Right cardiac atrium (tissue), 5 donors: Measurements from ENCODE around the gene MEAK7. TPM values are rescaled to one million over a fixed set of nuclear protein-coding genes. Genes with fewer than 3 reads are reported as not detected.

Source experiments
- ATAC-seq, 2 donors: fragments of 200-7000 bp; cut with Tn5 transposase; one replicate each; pipeline versions ENCODE4 v1.8.0 to v1.9.1; 2020; ENCODE audit warnings: moderate library complexity in 2 of 2, mild to moderate bottlenecking in 1 of 2
- DNase-seq, 3 donors: peaks; one replicate each; pipeline ENCODE4 v3.0.0-alpha.2; 2020
- H3K27ac ChIP-seq: one replicate; pipeline ENCODE4 v1.5.1; 2013; ENCODE audit warnings: mild to moderate bottlenecking, low read length, control low read depth, moderate library complexity
- H3K27me3 ChIP-seq: one replicate; pipeline ENCODE4 v1.6.1; 2013; ENCODE audit not compliant: control insufficient read depth, insufficient read depth
- H3K4me1 ChIP-seq: one replicate; pipeline ENCODE4 v1.6.1; 2013; ENCODE audit warnings: low read length; ENCODE audit not compliant: control insufficient read depth, insufficient read depth
- H3K4me3 ChIP-seq: one replicate; pipeline ENCODE4 v1.5.1; 2013; ENCODE audit warnings: low read length, control low read depth
- H3K9me3 ChIP-seq: one replicate; pipeline ENCODE4 v1.6.1; 2013; ENCODE audit warnings: low read length; ENCODE audit not compliant: control insufficient read depth
- WGBS: extraction: QIAGEN DNeasy Blood & Tissue Kit; methylation state at CpG from one replicate; pipeline ENCODE4 v1.1.7; 2013; 5-methylcytosine and 5-hydroxymethylcytosine counted together
- intact Hi-C, 4 donors: fragments of 100-400 bp; cut with DNase I; formaldehyde crosslinking; loops; one replicate each; pipeline versions ENCODE4 v1.11.0 to v1.14.0; 2022 to 2023
- long read RNA-seq, 4 donors: library from polyadenylated mRNA; unstranded; transcript quantifications; one replicate each; pipeline ENCODE4 v2.0.0, GENCODE V29; 2020 to 2021
- polyA plus RNA-seq: library from polyadenylated mRNA; stranded (reverse); fragments of 200-250 nt; gene quantifications from one replicate; pipeline ENCODE4 v1.2.3, GENCODE V29; 2013
- total RNA-seq, 4 donors: library from RNA; stranded (reverse); fragmentation: NEBNext Ultra II Directional; extraction: Animal tissue kit (Norgen Biotek cat#: 25700); gene quantifications; one replicate each; pipeline ENCODE4 v1.2.1, GENCODE V29; 2021
- donor health status: healthy with polysubstance abuse.
- donor health status: DM: no; HTN: yes; CAD: no.
- donor health status: DM: no; HTN: no; CAD: no.
- donor health status: DM: no; HTN: yes; CAD: no; lungs with severe emphysema.
- donor health status: DM: yes; HTN: yes; CAD: no.

MEAK7 gene, protein sequence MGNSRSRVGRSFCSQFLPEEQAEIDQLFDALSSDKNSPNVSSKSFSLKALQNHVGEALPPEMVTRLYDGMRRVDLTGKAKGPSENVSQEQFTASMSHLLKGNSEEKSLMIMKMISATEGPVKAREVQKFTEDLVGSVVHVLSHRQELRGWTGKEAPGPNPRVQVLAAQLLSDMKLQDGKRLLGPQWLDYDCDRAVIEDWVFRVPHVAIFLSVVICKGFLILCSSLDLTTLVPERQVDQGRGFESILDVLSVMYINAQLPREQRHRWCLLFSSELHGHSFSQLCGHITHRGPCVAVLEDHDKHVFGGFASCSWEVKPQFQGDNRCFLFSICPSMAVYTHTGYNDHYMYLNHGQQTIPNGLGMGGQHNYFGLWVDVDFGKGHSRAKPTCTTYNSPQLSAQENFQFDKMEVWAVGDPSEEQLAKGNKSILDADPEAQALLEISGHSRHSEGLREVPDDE
- total RNA-seq (1 to 10 TPM; 5.3 to 7.6 (median 6.0) TPM), polyA plus RNA-seq (2.9 TPM)
- long read RNA-seq, donor 1, full-length matches to known transcripts: 6 of 10 reads
- long read RNA-seq, donor 1, partial matches to known transcripts: 0 of 10 reads
- long read RNA-seq, donor 1, other reads (novel, unspliced or antisense): 4 of 10 reads
- long read RNA-seq, donor 2, full-length matches to known transcripts: 1 of 2 reads
- long read RNA-seq, donor 2, partial matches to known transcripts: 1 of 2 reads
- long read RNA-seq, donor 2, other reads (novel, unspliced or antisense): 0 of 2 reads
- long read RNA-seq, donor 3, full-length matches to known transcripts: 25 of 33 reads
- long read RNA-seq, donor 3, partial matches to known transcripts: 3 of 33 reads
- long read RNA-seq, donor 3, other reads (novel, unspliced or antisense): 5 of 33 reads
- long read RNA-seq, donor 4, full-length matches to known transcripts: 3 of 6 reads
- long read RNA-seq, donor 4, partial matches to known transcripts: 2 of 6 reads
- long read RNA-seq, donor 4, other reads (novel, unspliced or antisense): 1 of 6 reads

DNA sequence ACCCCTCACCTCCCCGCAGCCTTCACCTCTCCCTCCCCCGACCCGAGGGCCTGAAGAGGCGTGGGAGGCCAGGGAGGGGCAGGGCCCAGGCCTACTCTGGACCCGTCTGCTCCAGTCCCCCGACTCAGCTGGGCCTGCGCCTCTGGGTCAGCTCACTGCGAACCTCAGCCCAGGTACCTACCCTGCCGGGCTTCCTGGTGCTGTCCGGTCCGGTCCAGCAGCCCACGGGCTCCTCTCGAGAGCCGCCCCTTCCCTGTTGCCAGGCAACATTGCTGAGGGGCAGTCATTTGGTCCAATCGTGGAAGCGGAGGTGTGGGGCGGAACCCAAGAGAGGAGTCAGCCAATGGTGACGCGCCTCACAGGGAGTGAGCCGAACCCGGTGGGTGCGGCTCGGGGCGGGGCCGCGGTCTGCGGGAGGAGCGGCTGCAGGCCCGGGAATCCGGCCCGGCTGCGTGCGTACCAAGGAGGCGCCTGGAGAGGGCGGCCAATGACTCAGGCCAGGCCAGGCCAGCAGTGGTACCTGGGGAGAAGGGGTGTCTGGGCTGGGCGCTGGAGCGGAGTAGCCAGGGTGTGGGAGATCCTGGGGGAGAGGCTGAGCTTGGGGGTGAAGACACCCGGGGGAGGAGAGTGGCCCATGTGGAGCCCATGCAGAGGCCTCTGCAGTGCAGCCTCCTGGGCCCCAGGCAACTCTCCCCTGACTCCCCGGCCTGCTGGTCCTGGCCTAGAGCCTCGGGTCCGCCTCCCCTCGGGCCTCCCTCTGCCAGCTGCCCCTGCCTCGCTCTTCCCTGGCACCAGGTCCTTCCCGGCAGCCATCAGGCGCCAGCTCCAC lies at the start of gene MEAK7:
TSS of gene MEAK7 (minus strand) at position 240 of the 829 bp plus-strand sequence. CDS start 6,573 bp downstream, outside the sequence.
- ATAC-seq: peak; percentile 98
- DNase-seq: peak; percentile 99
- intact Hi-C loops: no loop called here
- WGBS: 3% methylated on average over 45 of the region's 45 CpGs
- Histone ChIP-seq H3K4me3 (peak within 1 kb of the TSS; percentile 55), H3K4me1 (peaks cover 3% of the 10 kb centered on the region), H3K27ac (peak within 1 kb of the TSS; percentile 54), H3K9me3 (no peaks in the 10 kb centered on the region), H3K27me3 (no peaks in the 10 kb centered on the region)

DNA sequence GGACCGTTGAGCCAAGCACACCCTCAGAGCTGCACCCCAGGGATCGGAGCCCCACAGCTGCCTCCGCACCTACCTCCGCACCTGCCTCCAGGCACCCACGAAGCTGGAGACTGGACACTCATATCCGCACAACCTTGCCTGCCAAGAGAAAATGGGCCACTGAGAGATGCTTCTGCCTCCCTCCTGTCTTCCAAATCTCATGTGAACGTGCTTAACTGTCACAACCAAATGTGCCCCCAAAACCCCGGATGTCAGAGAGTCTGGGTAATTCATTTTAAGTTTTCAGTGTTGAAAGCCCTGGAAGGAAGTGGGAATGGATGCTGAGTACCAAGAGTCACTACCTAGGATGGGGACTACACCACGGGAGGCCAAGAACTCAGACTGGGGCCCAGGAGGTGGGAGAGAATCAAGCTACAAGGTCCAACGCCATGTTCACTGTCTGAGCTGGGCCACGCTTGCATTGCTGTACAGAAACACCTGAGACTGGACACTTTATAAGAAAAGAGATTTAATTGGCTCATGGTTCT lies 49.5 kb upstream of the MEAK7 start:
- H3K9me3 ChIP-seq: no peaks in the 10 kb centered on the region
- ATAC-seq: no peak
- H3K27me3 ChIP-seq: no peaks in the 10 kb centered on the region
- intact Hi-C loops: no loop called here
- no peaks in the 10 kb centered on the region for H3K4me1 ChIP-seq
- 87% methylated on average over 11 of the region's 11 CpGs for WGBS
- no peak overlapping the region for H3K4me3 ChIP-seq
- no peak for DNase-seq
- no peak overlapping the region for H3K27ac ChIP-seq

- H3K4me3 ChIP-seq: no peak overlapping the region
- no peaks in the 10 kb centered on the region for H3K27me3 ChIP-seq
- 78% methylated on average over 4 of the region's 4 CpGs for WGBS
- intact Hi-C loops: no loop called here
- H3K9me3 ChIP-seq: no peaks in the 10 kb centered on the region
- H3K4me1 ChIP-seq: no peaks in the 10 kb centered on the region
- no peak overlapping the region for H3K27ac ChIP-seq
- no peak for ATAC-seq
- no peak for DNase-seq
Observed at GRCh38 chr16:84552135-84552534, 47.7 kb upstream of the MEAK7 start.

DNA sequence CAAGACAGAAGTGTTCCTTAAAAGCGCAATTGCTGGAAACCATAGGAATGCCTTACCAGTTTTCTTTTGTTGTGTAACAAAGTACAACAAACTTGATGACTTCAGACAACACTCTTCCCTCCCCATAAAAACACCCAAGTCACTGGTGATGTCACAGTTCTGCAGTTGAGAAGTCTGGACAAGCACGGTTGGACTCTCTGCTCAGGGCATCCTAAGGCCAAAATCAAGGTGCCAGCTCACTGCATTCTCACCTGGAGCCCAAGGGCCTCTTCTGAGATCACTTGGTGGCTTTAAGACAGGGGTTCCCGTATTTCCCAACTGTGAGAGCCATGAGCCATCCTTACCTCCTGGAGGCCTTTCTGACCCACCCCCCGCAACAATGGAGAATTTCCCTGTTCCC lies 45.6 kb upstream of the MEAK7 start:
- 70% methylated on average over 4 of the region's 4 CpGs for WGBS
- peak in 1 of 3 donors; percentile 8 for DNase-seq
- no peak for ATAC-seq

GRCh38 chr16:84548971-84549844 lies 44.7 kb upstream of the MEAK7 start:
- H3K27ac ChIP-seq: peak overlapping the region; percentile 1
- peak; percentile 65 for ATAC-seq
- no peak overlapping the region for H3K4me3 ChIP-seq

More for the DNA sequence above, 45.6 kb upstream of the MEAK7 start:
- intact Hi-C loops: no loop called here
- no peaks in the 10 kb centered on the region for H3K27me3 ChIP-seq
- no peak overlapping the region for H3K4me3 ChIP-seq
- no peaks in the 10 kb centered on the region for H3K9me3 ChIP-seq
- H3K4me1 ChIP-seq: no peaks in the 10 kb centered on the region
- H3K27ac ChIP-seq: no peak overlapping the region

GRCh38 chr16:84548508-84548907 lies 44.0 kb upstream of the MEAK7 start:
- no peaks in the 10 kb centered on the region for H3K4me1 ChIP-seq
- no peak for ATAC-seq
- WGBS: 85% methylated on average over 8 of the region's 8 CpGs
- DNase-seq: peak in 1 of 3 donors; percentile 14
- no peaks in the 10 kb centered on the region for H3K9me3 ChIP-seq
- intact Hi-C loops: no loop called here
- H3K27me3 ChIP-seq: no peaks in the 10 kb centered on the region
- no peak overlapping the region for H3K27ac ChIP-seq
- no peak overlapping the region for H3K4me3 ChIP-seq

More at GRCh38 chr16:84548971-84549844, 44.7 kb upstream of the MEAK7 start:
- no peaks in the 10 kb centered on the region for H3K27me3 ChIP-seq
- no peaks in the 10 kb centered on the region for H3K4me1 ChIP-seq
- DNase-seq: peak in 2 of 3 donors; percentile 53 to 64
- no peaks in the 10 kb centered on the region for H3K9me3 ChIP-seq
- 60% methylated on average over 25 of the region's 25 CpGs for WGBS
- intact Hi-C loops: no loop called here

- H3K27ac ChIP-seq: no peak overlapping the region
- H3K4me3 ChIP-seq: no peak overlapping the region
- H3K9me3 ChIP-seq: no peaks in the 10 kb centered on the region
- intact Hi-C loops: no loop called here
- whole genome bisulfite sequencing: 79% methylated on average over 12 of the region's 12 CpGs
- no peaks in the 10 kb centered on the region for H3K4me1 ChIP-seq
- ATAC-seq: no peak
- DNase-seq: no peak
- no peaks in the 10 kb centered on the region for H3K27me3 ChIP-seq
Observed at GRCh38 chr16:84547546-84548061, 43.1 kb upstream of the MEAK7 start.

DNA sequence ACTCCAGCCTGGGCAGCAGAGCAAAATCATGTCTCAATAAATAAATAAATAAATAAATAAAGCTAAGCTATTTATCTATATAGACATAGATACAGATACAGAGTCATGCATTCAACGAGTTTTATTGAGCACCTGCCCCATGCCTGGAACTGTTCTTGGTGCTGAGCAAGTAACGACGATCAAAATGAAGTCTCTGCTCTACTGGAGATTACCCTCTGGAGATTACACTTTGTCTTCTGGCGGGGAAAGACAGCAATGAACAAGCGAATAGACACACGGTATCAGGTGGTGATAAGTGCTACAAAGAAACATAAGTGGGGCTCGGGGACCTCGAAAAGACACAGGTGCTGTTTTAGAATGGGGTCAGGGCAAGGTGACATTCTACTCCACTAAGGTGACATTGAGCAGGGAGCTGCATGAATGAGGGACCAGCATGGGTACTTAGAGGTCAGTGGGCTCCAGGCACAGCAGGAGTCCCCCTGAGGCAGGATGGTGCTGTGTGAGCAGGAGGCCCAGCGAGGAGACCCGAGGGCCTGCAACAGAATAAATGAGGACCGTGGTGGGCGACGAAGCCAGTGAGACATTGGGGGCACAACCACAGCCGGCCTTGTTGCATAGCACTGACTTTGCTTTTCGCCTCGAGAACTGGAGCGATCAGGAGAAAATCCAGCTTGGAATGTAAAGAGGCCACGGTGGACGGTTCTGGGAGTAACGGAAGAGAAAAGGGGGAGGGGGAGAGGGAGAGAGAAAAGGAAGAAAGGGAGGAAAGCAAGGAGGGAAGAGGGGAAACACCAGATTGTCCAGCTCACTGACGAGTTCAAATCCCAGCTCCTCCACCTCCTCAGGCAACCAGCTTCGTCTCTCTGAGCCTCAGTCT lies 42.4 kb upstream of the MEAK7 start:
- WGBS: 81% methylated on average over 22 of the region's 22 CpGs
- no peak overlapping the region for H3K27ac ChIP-seq
- DNase-seq: peak in 1 of 3 donors; percentile 28
- ATAC-seq: no peak
- no peak overlapping the region for H3K4me3 ChIP-seq
- no peaks in the 10 kb centered on the region for H3K9me3 ChIP-seq
- H3K27me3 ChIP-seq: no peaks in the 10 kb centered on the region
- H3K4me1 ChIP-seq: no peaks in the 10 kb centered on the region
- intact Hi-C loops: no loop called here
